ENCODE measurements around the gene DCC.
"Not testable (repeated sequence)": the region's sequence is repeated elsewhere in the genome, so short reads cannot be mapped to it uniquely, and the experiment has no call there.

DCC gene

DNA sequence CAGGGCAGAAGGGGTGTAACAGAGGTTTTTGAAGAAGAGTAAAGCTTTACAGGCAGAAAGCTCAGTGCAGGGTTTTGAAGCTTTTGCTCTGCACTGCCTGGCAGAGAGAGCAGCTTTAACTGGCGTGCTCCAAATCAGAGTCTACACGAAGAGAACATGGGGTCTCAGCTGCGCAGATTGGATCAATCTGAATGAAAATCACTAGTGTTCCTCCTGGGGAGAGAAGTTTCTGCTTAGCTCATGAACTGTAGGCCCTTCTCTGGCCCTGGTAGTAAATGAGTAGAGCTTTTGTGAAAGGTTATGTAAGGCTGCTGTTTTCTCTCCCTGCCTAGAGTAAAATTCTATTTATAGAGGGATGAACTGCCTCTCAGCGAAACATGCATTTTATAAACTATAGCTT lies 13.6 kb downstream of the DCC start:
- no peak for DNase-seq

- DNase-seq: no peak
Observed at GRCh38 chr18:52363861-52364260, 23.9 kb downstream of the DCC start.

DNA sequence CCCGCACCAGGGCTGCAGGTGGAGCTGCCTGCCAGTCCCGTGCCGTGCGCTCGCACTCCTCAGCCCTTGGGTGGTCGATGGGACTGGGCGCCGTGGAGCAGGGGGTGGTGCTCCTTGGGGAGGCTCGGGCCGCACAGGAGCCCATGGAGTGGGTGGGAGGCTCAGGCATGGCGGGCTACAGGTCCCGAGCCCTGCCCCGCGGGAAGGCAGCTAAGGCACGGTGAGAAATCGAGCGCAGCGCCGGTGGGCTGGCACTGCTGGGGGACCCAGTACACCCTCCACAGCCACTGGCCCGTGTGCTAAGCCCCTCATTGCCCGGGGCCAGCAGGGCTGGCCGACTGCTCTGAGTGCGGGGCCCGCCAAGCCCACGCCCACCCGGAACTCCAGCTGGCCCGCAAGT lies 26.9 kb downstream of the DCC start:
- DNase-seq: not testable (repeated sequence)

GRCh38 chr18:52367953-52368742 lies 28.2 kb downstream of the DCC start:
- no peak for DNase-seq

DNA sequence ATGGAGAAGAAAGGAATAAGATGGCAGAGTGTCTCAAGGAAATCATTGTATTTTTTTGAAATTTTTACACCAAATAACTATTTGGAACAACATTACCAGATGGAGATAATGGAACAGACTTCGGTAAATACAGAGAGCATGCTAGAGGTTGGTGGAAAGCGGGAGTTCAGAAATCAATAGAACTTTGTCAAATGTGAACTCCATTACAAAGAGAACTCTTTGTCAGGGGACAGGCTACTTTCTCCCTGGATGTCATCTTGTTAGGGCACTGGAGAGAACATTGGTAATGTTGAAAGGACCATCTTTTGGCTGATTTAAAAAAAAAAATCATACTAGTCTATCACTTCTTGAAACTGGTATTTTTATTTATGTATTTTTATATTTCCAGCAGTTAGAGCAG lies 30.8 kb downstream of the DCC start:
- DNase-seq: no peak

DNA sequence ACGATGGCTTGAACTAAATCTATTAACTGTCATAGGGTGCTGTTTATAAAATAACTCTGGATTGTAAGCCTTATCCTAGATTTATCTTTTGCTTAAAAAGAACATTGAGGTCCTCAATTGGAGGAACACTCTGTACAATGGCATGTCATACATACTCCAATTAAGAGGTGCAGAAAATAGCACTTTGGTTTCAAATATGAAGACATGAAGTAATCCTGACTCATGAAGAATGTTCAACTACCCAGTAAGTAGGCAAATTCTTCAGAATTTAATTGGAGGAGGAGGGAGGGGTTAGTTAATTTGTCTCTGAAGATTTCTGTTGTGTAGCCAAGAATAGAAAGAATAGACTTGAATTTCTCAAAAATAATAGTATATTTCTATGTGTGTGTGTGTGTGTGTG lies 36.1 kb downstream of the DCC start:
- DNase-seq: no peak

- no peak for DNase-seq
Observed at GRCh38 chr18:52377094-52377493, 37.1 kb downstream of the DCC start.

DNA sequence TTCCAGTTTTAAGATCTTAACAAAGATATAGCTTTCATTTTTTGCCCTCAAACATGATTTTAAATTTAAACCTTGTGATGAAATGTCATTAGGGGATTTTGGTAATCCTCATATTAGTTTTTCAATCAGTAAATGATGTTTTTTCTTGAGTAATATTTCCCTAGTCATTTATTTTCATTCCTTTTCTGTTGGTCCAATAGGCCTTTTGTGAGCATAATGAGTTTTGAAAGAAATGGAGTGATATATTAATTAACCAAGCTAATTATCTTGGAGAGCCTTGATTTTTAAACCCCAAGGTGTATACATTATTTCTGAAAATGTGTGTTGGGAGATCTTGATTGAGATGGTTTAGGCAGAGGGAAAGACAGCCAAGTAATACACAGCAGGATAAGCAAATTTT lies 46.3 kb downstream of the DCC start:
- DNase-seq: no peak

- DNase-seq: no peak
Observed at GRCh38 chr18:52387175-52387574, 47.2 kb downstream of the DCC start.

DNA sequence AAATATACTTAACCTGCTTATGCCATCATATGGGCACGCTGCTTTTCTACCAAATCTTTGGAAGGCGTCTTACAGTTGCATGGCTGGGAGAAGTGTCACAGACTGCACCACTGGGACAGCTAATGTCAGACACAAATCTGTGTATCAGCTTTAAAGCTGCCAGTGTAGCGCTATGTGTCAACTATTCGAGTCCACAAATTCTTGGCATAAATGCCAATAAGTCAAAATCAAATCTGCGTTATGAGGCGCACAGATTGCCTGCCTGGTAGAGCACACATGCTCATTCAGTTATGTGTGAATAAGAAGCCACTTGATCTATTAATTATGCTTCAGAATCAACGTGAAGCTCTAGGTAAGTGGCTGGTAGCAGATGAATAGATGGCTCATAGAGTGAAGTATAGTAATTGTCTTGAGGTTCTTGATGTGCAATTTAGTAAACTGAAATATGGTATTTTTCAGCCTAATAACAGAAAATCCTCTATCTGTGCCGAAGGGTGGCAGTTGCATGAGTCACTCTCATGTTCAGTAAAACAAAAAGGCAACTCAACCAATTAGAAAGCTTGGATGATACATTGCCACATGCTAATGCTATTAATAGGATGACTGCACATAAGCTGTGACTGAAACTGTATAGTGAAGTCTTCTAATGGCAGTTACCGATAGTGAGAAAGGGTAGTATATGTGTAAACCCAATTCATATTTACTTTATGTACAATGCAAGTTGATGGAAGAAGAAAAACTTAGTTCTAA lies 52.0 kb downstream of the DCC start:
- no peak for DNase-seq

DNA sequence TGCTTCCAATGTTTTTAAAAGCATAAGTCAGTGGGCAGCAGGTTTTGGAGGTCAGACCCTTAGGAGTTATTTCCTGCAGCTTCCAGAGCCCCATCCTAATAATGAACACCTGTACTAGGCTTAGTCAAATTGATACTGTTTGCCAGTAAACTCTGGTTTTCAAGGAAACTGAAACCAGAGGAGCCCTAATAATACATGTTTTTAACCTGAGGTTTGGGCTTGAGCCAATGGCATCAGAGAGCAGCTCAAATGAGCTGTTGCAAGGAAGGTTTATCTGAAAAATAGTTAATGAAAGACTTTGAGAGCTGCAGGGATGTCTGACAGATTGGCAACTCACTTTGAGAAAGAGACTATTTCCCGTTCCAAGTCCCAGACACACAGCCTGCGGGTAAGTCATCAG lies 54.6 kb downstream of the DCC start:
- DNase-seq: no peak

DNA sequence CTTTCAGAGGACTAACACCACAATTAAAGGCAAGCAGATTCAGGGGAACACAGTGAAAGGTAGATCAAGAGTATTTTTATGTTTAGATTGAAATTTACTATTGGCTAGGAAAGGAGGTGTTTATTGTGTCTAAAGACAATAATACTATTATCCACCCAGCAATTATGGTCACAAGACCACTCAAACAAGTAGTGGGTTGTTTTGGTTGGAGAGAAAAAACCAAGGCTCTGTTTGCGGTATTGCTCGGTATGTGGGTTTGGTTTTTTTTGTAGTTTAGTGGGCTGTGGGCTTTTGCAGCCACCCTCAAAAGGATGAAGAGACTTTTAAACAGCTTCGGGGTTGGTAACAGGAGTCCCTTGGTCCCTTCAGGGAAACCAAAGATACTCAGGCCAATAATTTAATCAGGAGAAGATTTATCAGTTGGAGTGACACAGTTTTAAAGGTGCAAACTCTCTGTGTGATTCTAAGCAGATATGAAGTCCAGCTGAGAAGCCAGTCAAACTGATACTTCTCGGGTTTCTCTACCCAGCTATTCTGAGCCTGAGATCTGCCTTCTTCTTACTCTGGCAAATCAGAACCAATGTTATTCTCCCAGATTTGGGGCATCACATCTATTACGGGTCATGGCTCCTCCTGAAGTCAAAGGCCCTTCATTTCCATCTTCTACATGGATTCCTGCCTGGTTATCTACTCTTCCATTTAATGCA lies 55.3 kb downstream of the DCC start:
- DNase-seq: no peak

- no peak for DNase-seq
Observed at GRCh38 chr18:52401236-52401635, 61.2 kb downstream of the DCC start.

- DNase-seq: no peak
Observed at GRCh38 chr18:52402814-52403213, 62.8 kb downstream of the DCC start.

DNA sequence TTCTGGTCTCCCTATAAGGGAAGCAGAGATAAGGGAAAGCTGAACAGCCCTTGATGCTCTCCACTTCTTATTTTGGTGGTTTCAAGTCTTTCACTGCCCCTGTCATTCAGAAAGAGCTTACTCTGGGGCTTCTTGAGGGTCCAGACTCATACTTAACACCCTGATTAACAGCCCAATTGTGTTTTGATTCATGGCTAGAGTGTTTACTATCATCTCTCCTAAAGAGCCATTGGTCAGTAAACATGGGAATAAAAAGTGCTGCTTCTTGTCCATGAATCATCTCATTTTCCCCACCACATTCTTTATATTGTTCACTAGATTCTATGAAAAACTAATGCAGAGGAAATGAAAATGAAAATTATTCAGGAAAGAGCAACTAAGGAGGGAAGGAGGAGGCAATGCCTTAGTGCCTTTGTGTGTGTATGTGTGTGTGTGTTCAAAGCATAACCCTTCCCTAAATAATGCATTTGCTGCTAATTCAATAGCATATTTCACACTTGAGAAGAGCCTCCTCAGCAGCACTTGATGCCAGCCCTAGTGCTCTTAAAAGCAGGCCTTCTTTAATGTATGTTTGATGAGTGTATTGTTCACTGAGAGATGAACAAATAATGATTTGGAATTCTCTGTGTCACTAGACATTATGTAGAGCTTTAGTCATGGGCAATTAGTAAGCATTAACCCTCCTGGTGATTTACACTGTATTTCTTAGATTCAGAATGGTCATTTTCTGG lies 63.5 kb downstream of the DCC start:
- DNase-seq: no peak

DNA sequence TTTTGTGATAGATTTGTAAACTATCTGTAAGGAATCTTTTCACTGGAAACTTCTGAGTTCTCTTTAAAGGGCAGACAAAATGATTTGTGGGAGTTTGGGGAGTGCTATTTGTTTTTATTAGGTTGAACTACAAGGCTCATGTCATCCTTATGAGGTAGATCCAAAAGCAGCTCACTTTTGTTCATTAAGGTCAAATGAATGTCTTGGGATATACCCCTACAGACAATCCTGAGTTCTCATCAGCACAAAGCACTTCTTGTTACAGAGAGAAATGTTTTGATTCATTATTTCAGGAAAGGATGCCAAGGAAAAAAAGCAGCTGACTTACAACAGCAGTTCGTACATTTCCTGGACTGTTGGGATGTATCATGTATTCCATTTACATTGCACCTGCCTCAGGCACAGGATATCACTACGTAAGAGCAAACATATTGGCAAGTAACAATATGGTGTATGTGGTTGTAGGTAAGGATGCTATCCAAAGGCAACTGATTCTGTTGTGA lies 68.9 kb downstream of the DCC start:
- DNase-seq: no peak

DNA sequence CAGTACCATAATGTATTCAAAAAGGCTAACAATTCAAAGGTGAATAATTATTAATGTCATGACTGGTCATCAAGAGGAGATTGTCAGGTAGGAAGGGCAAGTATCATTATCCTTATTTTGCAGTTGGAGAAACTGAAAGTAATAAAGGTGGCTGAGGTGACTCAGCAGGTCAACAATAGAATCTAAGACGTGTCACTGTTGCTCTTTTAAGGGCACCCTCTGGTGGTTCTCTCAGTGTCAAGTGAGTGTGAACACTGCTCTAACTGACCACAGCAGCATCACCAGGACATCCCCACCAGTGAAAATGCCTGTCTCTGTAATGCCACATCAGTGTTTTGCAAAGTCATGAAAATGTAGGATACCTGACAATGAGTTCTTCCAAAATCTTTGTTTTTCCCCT lies 69.7 kb downstream of the DCC start:
- no peak for DNase-seq

DNA sequence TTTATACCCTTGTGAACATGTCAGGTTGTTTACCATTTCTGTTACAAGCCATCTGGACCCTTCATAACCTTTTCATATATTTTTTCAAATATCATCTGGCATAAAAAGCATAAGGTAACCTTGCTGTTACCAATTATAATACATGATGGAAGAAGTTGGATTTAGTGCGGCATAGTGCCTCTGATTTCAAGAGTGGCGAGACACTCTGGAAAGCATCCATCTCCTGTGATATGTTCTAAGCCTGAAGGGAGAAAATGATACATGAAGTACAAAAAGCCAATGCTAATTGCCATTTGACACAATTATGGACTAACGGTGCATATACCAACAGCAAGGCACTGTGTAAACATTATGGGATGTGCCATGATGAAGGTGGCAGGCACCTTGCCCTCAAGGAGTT lies 75.1 kb downstream of the DCC start:
- DNase-seq: no peak

DNA sequence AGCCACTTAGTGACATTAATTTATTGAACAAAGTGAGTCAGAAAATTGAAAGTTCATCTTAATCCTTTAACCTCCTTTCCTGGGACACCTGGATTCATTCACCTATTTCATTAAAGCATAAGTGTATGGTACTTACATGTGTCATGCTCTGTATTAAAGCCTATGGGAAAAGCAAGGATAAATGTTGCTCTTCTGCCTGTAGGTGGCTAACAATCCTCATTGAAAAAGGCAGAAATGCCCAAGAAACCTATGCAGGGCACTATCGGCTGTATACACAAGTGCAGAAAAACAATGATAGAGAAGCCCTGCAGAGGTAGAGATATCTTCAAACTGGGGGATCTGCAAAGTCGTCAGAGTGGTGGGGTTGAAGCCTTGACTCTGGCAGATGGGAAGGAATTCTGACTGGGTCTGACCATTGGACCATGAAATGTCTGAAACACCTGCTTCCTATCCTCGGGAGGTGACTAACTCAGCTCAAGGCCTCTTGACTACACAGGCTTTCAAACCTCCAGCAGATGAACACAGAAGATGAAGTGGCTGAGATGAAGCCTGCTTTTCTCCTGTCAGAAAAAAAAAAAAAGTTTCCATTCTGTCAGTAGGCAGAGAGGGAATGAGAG lies 83.1 kb downstream of the DCC start:
- DNase-seq: no peak

GRCh38 chr18:52426041-52426440 lies 86.0 kb downstream of the DCC start:
- DNase-seq: no peak

- DNase-seq: no peak
Observed at GRCh38 chr18:52426462-52426861, 86.5 kb downstream of the DCC start.

- DNase-seq: no peak
Observed at GRCh38 chr18:52427521-52428175, 87.7 kb downstream of the DCC start.

All from CD4-positive, alpha-beta T cell treated with Interferon gamma for 1 hour (primary cell).